IMR-90 (cell line): ENCODE results near the gene ARHGEF1. TPM values are rescaled to one million over a fixed set of nuclear protein-coding genes. Genes with fewer than 3 reads are reported as not detected.

Source experiments
- ATAC-seq: fragments of 200-7000 bp; cut with Tn5 transposase; 2 replicates; pipeline ENCODE4 v1.9.1; 2020; ENCODE audit warnings: low read depth, mild to moderate bottlenecking, moderate library complexity
- BruUV-seq: library from RNA; stranded (reverse); fragments of 400-500 nt; replicated peaks from 2 replicates; lab custom pipeline; 2021; lab: Mats Ljungman, UMichigan
- CTCF ChIA-PET: fragments of 300-600 bp; formaldehyde crosslinking; extraction: SDS; loops from one replicate; lab custom pipeline; 2021; ENCODE audit warnings: antibody characterized with exemption; lab: Yijun Ruan, JAX
- POLR2A ChIA-PET: fragments of 300-600 bp; sonication (Branson Sonifier 250); formaldehyde crosslinking; loops from one replicate; lab custom pipeline; 2022; ENCODE audit warnings: antibody characterized with exemption; ENCODE audit not compliant: unreplicated experiment; lab: Charles Lee
- DNase-seq: peaks from one replicate; pipeline ENCODE4 v3.0.0; 2013
- H2AFZ ChIP-seq: replicated peaks from 2 replicates; pipeline ENCODE3; 2013; ENCODE audit warnings: low read length, mild to moderate bottlenecking; ENCODE audit not compliant: poor library complexity
- H2AK5ac ChIP-seq: 2 replicates; pipeline ENCODE4 v1.6.1; 2013; ENCODE audit warnings: low read depth, low read length, inconsistent platforms
- H2AK9ac ChIP-seq: replicated peaks from 2 replicates; pipeline ENCODE3; 2013; ENCODE audit warnings: mild to moderate bottlenecking, low read depth, low read length, moderate library complexity; ENCODE audit not compliant: poor library complexity
- H2BK120ac ChIP-seq: 2 replicates; pipeline ENCODE4 v1.6.1; 2013; ENCODE audit warnings: low read depth, low read length, inconsistent platforms
- H2BK15ac ChIP-seq: 3 replicates; pipeline ENCODE4 v1.6.1; 2013; ENCODE audit warnings: low read depth, low read length, inconsistent platforms
- H2BK20ac ChIP-seq: 2 replicates; pipeline ENCODE4 v1.6.1; 2013; ENCODE audit warnings: low read depth, mild to moderate bottlenecking, inconsistent platforms, low read length, moderate library complexity
- H2BK5ac ChIP-seq: 2 replicates; pipeline ENCODE4 v1.6.1; 2013; ENCODE audit warnings: mild to moderate bottlenecking, low read depth, low read length, inconsistent platforms; ENCODE audit not compliant: poor library complexity, severe bottlenecking
- H3K14ac ChIP-seq: replicated peaks from 2 replicates; pipeline ENCODE4 v1.6.1; 2013; ENCODE audit warnings: low read depth, low read length, inconsistent platforms
- H3K18ac ChIP-seq: 2 replicates; pipeline ENCODE4 v1.6.1; 2013; ENCODE audit warnings: low read depth, low read length, control low read depth
- H3K23ac ChIP-seq: 2 replicates; pipeline ENCODE4 v1.6.1; 2013; ENCODE audit warnings: low read depth, low read length, inconsistent platforms
- H3K27ac ChIP-seq: 2 replicates; pipeline ENCODE4 v1.5.1; 2013; ENCODE audit warnings: mild to moderate bottlenecking, control low read depth, low read length; ENCODE audit not compliant: insufficient read depth
- H3K27me3 ChIP-seq: 2 replicates; pipeline ENCODE4 v1.6.1; 2013; ENCODE audit warnings: low read length; ENCODE audit not compliant: control insufficient read depth, insufficient read depth
- H3K36me3 ChIP-seq: 2 replicates; pipeline ENCODE4 v1.6.1; 2013; ENCODE audit warnings: low read length, mixed read lengths; ENCODE audit not compliant: control insufficient read depth, insufficient read depth
- H3K4ac ChIP-seq: 2 replicates; pipeline ENCODE4 v1.6.1; 2013; ENCODE audit warnings: low read depth, low read length, inconsistent platforms
- H3K4me1 ChIP-seq: 2 replicates; pipeline ENCODE4 v1.6.1; 2013; ENCODE audit warnings: low read length, mixed read lengths; ENCODE audit not compliant: control insufficient read depth, insufficient read depth
- H3K4me2 ChIP-seq: 2 replicates; pipeline ENCODE4 v1.6.1; 2013; ENCODE audit warnings: low read depth, mild to moderate bottlenecking, control low read depth, low read length, moderate library complexity
- H3K4me3 ChIP-seq: 2 replicates; pipeline ENCODE4 v1.5.1; 2013; ENCODE audit warnings: low read depth, mild to moderate bottlenecking, control low read depth, low read length, moderate library complexity; ENCODE audit not compliant: insufficient read depth
- H3K56ac ChIP-seq: 2 replicates; pipeline ENCODE4 v1.6.1; 2013; ENCODE audit warnings: low read length, inconsistent platforms; ENCODE audit not compliant: insufficient read depth; ENCODE audit errors: extremely low read depth
- H3K79me1 ChIP-seq, 2 experiments: 2 replicates each; pipeline ENCODE4 v1.6.1; 2013; ENCODE audit warnings: low read length in 2 of 2, inconsistent platforms in 1 of 2, low read depth in 1 of 2
- H3K9ac ChIP-seq: 2 replicates; pipeline ENCODE4 v1.6.1; 2013; ENCODE audit warnings: low read depth, low read length, control low read depth
- H3K9me1 ChIP-seq: 2 replicates; pipeline ENCODE4 v1.6.1; 2013; ENCODE audit warnings: low read length, inconsistent platforms; ENCODE audit not compliant: insufficient read depth
- H3K9me3 ChIP-seq: 2 replicates; pipeline ENCODE4 v1.6.1; 2013; ENCODE audit warnings: low read length; ENCODE audit not compliant: control insufficient read depth, insufficient read depth
- H4K20me1 ChIP-seq: 2 replicates; pipeline ENCODE4 v1.6.1; 2013; ENCODE audit warnings: low read length, inconsistent platforms; ENCODE audit not compliant: insufficient read depth
- H4K5ac ChIP-seq: 2 replicates; pipeline ENCODE4 v1.6.1; 2013; ENCODE audit warnings: mild to moderate bottlenecking, low read depth, low read length, control low read depth
- H4K8ac ChIP-seq, 2 experiments: 2 replicates each; pipeline ENCODE4 v1.6.1; 2013; ENCODE audit warnings: low read depth in 2 of 2, low read length in 2 of 2, control low read depth in 1 of 2, inconsistent platforms in 1 of 2
- H4K91ac ChIP-seq: 2 replicates; pipeline ENCODE4 v1.6.1; 2013; ENCODE audit warnings: low read depth, low read length, inconsistent platforms; ENCODE audit not compliant: insufficient read depth
- BHLHE40 ChIP-seq: fragments of 150-350 bp; IDR thresholded peaks from 2 replicates; pipeline ENCODE4 v1.6.1; 2016; ENCODE audit warnings: mild to moderate bottlenecking, low read depth, low read length
- CEBPB ChIP-seq: IDR thresholded peaks from 2 replicates; pipeline ENCODE4 v1.6.1; 2012; ENCODE audit warnings: low read depth, low read length, improper control_type of control experiment
- CHD1 ChIP-seq: IDR thresholded peaks from 2 replicates; pipeline ENCODE4 v1.6.1; 2012; ENCODE audit warnings: low read depth, low read length, improper control_type of control experiment
- FOS ChIP-seq: fragments of 150-350 bp; IDR thresholded peaks from 2 replicates; pipeline ENCODE4 v1.6.1; 2016; ENCODE audit warnings: low read depth, low read length
- MAFK ChIP-seq: IDR thresholded peaks from 2 replicates; pipeline ENCODE4 v1.6.1; 2012; ENCODE audit warnings: low read depth, low read length, improper control_type of control experiment
- MAZ ChIP-seq: IDR thresholded peaks from 2 replicates; pipeline ENCODE4 v1.6.1; 2012; ENCODE audit warnings: low read depth, mild to moderate bottlenecking, low read length, improper control_type of control experiment, moderate library complexity, borderline replicate concordance
- MXI1 ChIP-seq: IDR thresholded peaks from 2 replicates; pipeline ENCODE4 v1.6.1; 2012; ENCODE audit warnings: low read depth, mild to moderate bottlenecking, low read length, moderate library complexity, borderline replicate concordance
- NFE2L2 ChIP-seq: fragments of 150-350 bp; IDR thresholded peaks from 2 replicates; pipeline ENCODE4 v1.6.1; 2016; ENCODE audit warnings: low read depth, mild to moderate bottlenecking, low read length
- POLR2A ChIP-seq: IDR thresholded peaks from 2 replicates; pipeline ENCODE4 v1.6.1; 2012; ENCODE audit warnings: mild to moderate bottlenecking, low read depth, low read length
- RAD21 ChIP-seq: IDR thresholded peaks from 2 replicates; pipeline ENCODE4 v1.6.1; 2012; ENCODE audit warnings: low read length, improper control_type of control experiment
- RCOR1 ChIP-seq: IDR thresholded peaks from 2 replicates; pipeline ENCODE4 v1.6.1; 2012; ENCODE audit warnings: mild to moderate bottlenecking, low read length, improper control_type of control experiment; ENCODE audit not compliant: insufficient replicate concordance
- RFX5 ChIP-seq: IDR thresholded peaks from 2 replicates; pipeline ENCODE4 v1.8.0; 2012; ENCODE audit warnings: low read depth, mild to moderate bottlenecking, low read length, moderate library complexity
- SMC3 ChIP-seq: fragments of 150-350 bp; IDR thresholded peaks from 2 replicates; pipeline ENCODE4 v1.6.1; 2016; ENCODE audit warnings: low read depth, mild to moderate bottlenecking, antibody characterized with exemption, low read length, moderate library complexity
- WGBS, 2 experiments: methylation state at CpG; one replicate each; pipeline versions ENCODE4 v1.1.5 to v1.1.7; 2013; ENCODE audit warnings: missing lambda C conversion rate in 2 of 2; ENCODE audit not compliant: insufficient read length in 1 of 2; ENCODE audit errors: extremely low coverage in 2 of 2; 5-methylcytosine and 5-hydroxymethylcytosine counted together
- dilution Hi-C: fragments of 300-500 bp; cut with HindIII; formaldehyde crosslinking; loops from one replicate; pipeline ENCODE4 v1.14.3; 2018; ENCODE audit warnings: low sequenced_read_pairs; ENCODE audit not compliant: unreplicated experiment
- in situ Hi-C: fragments of 300-500 bp; cut with MboI; formaldehyde crosslinking; loops from 3 replicates; pipeline ENCODE4 v1.14.3; 2019; ENCODE audit warnings: low sequenced_read_pairs, inconsistent platforms, mixed read lengths
- intact Hi-C: fragments of 100-400 bp; cut with micrococcal nuclease; formaldehyde crosslinking; loops from 2 replicates; pipeline ENCODE4 v1.10.0; 2022
- polyA plus RNA-seq, 3 experiments: library from polyadenylated mRNA; depleted of rRNA; stranded (reverse); fragments of >200 nt; gene quantifications; 2 replicates each; pipeline ENCODE4 v1.2.3, GENCODE V29; 2012; ENCODE audit warnings: low replicate concordance in 1 of 3
- total RNA-seq: library from RNA; depleted of rRNA; stranded (reverse); fragments of >200 nt; gene quantifications from 2 replicates; pipeline ENCODE4 v1.2.3, GENCODE V29; 2012
- TF ChIP-seq, protein P1 (sequence below): fragments of 150-350 bp; IDR thresholded peaks from 2 replicates; pipeline ENCODE4 v1.6.1; 2017; ENCODE audit warnings: mild to moderate bottlenecking, antibody characterized with exemption, low read length, low read depth
- TF ChIP-seq, protein P2 (sequence below): fragments of 150-350 bp; IDR thresholded peaks from 2 replicates; pipeline ENCODE4 v1.6.1; 2016; ENCODE audit warnings: low read depth, mild to moderate bottlenecking, low read length, moderate library complexity, borderline replicate concordance
- TF ChIP-seq, protein P3 (sequence below): conservative IDR thresholded peaks from 2 replicates; pipeline ENCODE4 v1.5.1; 2012; ENCODE audit warnings: mild to moderate bottlenecking, low read depth, low read length, improper control_type of control experiment

ARHGEF1 gene
- total and polyA plus RNA-seq, 2 of the 4 experiments (the other 2 are of a cell fraction): 11.5 to 47.1 TPM

DNA sequence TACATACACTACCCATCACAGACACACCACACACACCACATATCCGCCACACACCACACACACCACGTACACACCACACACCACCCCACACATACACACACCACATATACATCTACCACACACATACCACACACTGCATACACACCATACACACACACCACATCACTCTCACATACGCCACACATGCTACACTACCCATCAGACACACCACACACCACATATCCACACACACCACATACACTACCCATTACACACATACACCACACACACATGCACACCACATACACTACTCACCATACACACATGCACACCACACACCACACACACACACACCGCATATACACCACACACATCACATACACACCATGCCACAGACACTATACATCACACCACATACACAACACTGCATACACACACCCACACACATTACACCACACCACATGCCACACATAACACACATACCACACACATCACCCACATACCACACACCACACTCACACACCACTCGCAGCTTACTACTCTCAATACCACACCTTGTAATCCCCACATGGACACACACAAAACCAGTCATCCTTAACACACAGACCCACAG lies 35.8 kb downstream of the ARHGEF1 start:
- in situ Hi-C loops: no loop called here
- Histone ChIP-seq H3K9me3 (no peaks in the 10 kb centered on the region), H3K56ac (no peak overlapping the region), H3K36me3 (no peaks in the 10 kb centered on the region), H3K23ac (no peak overlapping the region), H3K27me3 (peaks cover 82% of the 10 kb centered on the region), H3K4ac (no peak overlapping the region), H4K91ac (no peak overlapping the region), H3K4me3 (no peak overlapping the region), H3K79me1 (no peaks in the 10 kb centered on the region), H2BK20ac (no peak overlapping the region), H2AK9ac (peak overlapping the region; percentile 26), H3K4me2 (no peak overlapping the region), H4K8ac (no peak overlapping the region), H3K9me1 (peaks cover 20% of the 10 kb centered on the region), H2BK15ac (no peak overlapping the region), H2AFZ (peak overlapping the region; percentile 58), H2AK5ac (no peak overlapping the region), H3K18ac (no peak overlapping the region), H4K5ac (no peak overlapping the region), H3K27ac (no peak overlapping the region), H3K4me1 (0 out of 2 replicates have a peak, but pooled peaks cover 2% of the 10 kb centered on the region), H2BK5ac (peak overlapping the region; percentile 93), H4K20me1 (peaks cover 19% of the 10 kb centered on the region), H2BK120ac (no peak overlapping the region), H3K9ac (no peak overlapping the region), H3K14ac (no peak overlapping the region)
- dilution Hi-C loops: no loop called here
- no peak for ATAC-seq
- 94 to 100% methylated on average over 2 to 5 of the region's 5 CpGs for WGBS, 2 experiments
- POLR2A ChIA-PET: no interaction called here
- TF ChIP-seq POLR2A (no peak), SMC3 (no peak), RCOR1 (no peak), RFX5 (no peak), FOS (no peak), MXI1 (no peak), BHLHE40 (no peak), CEBPB (no peak), MAFK (no peak), NFE2L2 (no peak), MAZ (no peak), RAD21 (no peak), CHD1 (no peak)
- TF ChIP-seq, protein P1, sequence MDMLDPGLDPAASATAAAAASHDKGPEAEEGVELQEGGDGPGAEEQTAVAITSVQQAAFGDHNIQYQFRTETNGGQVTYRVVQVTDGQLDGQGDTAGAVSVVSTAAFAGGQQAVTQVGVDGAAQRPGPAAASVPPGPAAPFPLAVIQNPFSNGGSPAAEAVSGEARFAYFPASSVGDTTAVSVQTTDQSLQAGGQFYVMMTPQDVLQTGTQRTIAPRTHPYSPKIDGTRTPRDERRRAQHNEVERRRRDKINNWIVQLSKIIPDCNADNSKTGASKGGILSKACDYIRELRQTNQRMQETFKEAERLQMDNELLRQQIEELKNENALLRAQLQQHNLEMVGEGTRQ: no peak
- TF ChIP-seq, protein P2, sequence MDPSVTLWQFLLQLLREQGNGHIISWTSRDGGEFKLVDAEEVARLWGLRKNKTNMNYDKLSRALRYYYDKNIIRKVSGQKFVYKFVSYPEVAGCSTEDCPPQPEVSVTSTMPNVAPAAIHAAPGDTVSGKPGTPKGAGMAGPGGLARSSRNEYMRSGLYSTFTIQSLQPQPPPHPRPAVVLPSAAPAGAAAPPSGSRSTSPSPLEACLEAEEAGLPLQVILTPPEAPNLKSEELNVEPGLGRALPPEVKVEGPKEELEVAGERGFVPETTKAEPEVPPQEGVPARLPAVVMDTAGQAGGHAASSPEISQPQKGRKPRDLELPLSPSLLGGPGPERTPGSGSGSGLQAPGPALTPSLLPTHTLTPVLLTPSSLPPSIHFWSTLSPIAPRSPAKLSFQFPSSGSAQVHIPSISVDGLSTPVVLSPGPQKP: no peak
- TF ChIP-seq, protein P3, sequence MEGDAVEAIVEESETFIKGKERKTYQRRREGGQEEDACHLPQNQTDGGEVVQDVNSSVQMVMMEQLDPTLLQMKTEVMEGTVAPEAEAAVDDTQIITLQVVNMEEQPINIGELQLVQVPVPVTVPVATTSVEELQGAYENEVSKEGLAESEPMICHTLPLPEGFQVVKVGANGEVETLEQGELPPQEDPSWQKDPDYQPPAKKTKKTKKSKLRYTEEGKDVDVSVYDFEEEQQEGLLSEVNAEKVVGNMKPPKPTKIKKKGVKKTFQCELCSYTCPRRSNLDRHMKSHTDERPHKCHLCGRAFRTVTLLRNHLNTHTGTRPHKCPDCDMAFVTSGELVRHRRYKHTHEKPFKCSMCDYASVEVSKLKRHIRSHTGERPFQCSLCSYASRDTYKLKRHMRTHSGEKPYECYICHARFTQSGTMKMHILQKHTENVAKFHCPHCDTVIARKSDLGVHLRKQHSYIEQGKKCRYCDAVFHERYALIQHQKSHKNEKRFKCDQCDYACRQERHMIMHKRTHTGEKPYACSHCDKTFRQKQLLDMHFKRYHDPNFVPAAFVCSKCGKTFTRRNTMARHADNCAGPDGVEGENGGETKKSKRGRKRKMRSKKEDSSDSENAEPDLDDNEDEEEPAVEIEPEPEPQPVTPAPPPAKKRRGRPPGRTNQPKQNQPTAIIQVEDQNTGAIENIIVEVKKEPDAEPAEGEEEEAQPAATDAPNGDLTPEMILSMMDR: no peak
- intact Hi-C loops: no loop called here
- CTCF ChIA-PET: interaction anchor here (0.5 kb wide), 1 partner anchor 43 kb away, joined by 3 read pairs; no protein-coding TSS in a partner anchor
- no peak for DNase-seq
- no TSS peak for BruUV-seq
